H54 (cell line): ENCODE data around the gene FA2H.
"Not testable (repeated sequence)": the region's sequence is repeated elsewhere in the genome, so short reads cannot be mapped to it uniquely, and the experiment has no call there.

Experiments
- DNase-seq: peaks from one replicate; pipeline ENCODE4 v3.0.0; 2011; ENCODE audit warnings: low spot score, mixed read lengths; ENCODE audit not compliant: insufficient read length
- FAIRE-seq: peaks from 3 replicates; lab custom pipeline; 2011; peaks lifted over from hg19 to GRCh38; lab: Jason Lieb, UNC
- POLR2A ChIP-seq: IDR thresholded peaks from 2 replicates; pipeline ENCODE4 v1.6.1; 2011; ENCODE audit warnings: low read depth, mild to moderate bottlenecking, low read length

Gene FA2H, protein sequence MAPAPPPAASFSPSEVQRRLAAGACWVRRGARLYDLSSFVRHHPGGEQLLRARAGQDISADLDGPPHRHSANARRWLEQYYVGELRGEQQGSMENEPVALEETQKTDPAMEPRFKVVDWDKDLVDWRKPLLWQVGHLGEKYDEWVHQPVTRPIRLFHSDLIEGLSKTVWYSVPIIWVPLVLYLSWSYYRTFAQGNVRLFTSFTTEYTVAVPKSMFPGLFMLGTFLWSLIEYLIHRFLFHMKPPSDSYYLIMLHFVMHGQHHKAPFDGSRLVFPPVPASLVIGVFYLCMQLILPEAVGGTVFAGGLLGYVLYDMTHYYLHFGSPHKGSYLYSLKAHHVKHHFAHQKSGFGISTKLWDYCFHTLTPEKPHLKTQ

DNA sequence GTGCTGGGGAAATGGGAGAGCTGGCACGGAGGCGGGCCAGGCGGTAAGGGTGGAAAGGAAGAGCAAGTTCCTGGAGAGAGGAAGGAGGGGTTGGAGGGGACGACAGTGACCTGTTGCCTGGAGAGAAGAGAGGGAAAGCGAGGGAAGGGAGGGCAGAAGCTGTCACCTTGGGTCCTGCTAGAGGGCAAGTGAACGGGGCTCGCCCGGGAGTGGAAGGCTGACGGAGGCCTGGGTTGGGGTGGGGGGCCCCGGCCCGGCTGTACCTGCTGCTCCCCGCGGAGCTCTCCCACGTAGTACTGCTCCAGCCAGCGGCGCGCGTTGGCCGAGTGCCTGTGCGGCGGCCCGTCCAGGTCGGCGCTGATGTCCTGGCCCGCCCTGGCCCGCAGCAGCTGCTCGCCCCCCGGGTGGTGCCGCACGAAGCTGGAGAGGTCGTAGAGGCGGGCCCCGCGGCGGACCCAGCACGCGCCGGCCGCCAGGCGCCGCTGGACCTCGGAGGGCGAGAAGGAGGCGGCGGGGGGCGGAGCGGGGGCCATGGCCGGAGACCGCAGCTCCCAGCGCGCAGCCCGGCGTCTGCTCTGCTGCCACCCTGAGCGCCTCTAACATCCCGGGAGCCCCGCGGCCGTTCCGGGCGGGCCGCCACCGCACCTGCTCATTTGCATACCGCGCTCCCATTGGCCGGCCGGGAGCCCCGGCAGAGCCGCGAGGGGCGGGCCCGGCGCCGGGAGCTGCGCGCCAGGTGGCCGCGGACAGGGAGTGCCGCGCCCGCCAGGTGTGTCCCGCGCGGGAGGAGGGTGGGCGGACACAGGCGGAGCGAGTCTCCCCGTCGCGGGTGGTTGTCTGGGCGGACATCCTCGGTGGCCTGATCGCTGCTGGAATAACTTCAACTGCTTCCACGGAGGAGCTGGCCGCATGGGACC is at the start of gene FA2H:
FA2H (minus strand) TSS at position 598 of the 917 bp plus-strand sequence; CDS start at position 533, 65 bp downstream.
- no peak for TF ChIP-seq POLR2A
- DNase-seq (peak; percentile 36), FAIRE-seq (no peak)

DNA sequence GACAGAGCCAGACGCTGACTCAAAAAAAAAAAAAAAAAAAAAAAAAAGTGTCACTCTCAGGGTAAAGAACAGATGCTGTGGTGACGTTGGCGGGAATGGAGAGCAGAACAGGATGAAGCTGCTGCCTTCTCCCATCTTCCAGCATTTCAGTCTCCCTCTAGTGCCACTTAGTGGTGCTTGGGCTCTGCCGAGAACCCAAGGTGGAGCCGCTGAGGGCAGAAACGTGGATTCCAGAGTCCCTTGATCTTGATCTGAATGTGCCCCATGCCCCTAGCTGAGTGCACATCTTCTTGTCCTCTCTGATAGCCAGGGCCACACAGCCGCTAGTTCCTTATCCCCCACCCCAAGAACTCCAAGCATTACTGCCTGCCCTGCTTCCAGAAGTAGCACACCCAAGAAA is 43.2 kb upstream of the FA2H start:
- no peak for DNase-seq
- FAIRE-seq, result no peak
- no peak for TF ChIP-seq POLR2A

DNA sequence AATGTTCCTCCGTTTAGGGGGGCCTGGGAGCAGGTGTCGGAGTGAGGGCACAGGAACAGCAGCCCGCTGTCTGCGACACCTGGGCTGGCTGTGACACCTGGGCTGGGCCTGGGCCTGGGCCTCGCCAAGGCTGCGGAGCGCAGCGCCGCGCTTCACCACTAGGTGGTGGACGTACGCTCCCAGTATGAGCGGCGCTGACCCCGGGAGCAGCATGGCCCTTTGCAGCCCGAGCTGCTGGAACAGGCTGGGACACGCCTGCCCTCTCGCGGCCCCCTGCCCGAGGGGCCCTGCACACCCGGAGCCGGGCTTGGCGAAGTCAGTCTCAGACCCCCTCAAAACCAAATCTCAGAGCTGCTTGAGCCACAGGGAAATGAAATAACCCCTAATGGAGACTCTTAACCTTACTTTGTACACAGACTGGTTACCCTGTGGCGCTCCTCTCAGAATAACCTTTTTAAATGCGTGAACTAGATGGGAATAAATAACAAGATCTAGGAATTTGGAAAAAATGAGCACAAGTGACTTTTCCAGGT is 38.6 kb upstream of the FA2H start:
- FAIRE-seq, result no peak
- DNase-seq, result peak; percentile 83
- no peak for TF ChIP-seq POLR2A

DNA sequence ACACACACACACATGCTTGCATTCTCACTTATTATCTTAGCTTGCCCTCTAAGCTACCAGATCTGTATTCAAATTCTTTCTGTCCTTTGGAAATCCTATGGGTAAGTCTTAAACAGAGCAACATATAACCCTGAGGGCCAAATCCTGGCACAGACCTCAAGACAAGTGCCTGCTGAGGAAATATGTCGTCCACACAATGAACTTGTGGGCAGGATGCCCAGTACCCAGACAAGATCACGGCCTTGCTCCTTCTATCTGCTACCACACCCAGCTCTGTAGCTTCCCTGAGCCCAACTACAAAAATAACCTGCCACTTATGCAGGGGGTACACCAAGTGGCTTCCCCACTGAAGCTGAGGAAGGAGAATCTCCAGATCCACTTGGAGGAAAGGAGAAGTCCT is 37.3 kb upstream of the FA2H start:
- FAIRE-seq, result no peak
- no peak for TF ChIP-seq POLR2A
- no peak for DNase-seq

DNA sequence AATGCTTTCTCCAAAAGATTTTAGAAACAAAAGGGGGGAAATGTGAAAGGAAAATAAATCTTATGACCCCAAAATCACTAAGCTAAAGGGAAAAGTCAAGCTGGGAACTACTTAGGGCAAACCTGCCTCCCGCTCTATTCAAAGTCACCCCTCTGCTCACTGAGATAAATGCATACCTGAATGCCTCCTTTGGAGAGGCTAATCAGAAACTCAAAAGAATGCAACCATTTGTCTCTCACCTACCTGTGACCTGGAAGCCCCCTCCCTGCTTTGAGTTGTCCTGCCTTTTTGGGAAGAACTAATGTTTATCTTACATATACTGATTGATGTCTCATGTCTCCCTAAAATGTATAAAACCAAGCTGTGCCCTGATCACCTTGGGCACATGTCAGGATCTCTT is 36.6 kb upstream of the FA2H start:
- DNase-seq, FAIRE-seq: not testable (repeated sequence)

DNA sequence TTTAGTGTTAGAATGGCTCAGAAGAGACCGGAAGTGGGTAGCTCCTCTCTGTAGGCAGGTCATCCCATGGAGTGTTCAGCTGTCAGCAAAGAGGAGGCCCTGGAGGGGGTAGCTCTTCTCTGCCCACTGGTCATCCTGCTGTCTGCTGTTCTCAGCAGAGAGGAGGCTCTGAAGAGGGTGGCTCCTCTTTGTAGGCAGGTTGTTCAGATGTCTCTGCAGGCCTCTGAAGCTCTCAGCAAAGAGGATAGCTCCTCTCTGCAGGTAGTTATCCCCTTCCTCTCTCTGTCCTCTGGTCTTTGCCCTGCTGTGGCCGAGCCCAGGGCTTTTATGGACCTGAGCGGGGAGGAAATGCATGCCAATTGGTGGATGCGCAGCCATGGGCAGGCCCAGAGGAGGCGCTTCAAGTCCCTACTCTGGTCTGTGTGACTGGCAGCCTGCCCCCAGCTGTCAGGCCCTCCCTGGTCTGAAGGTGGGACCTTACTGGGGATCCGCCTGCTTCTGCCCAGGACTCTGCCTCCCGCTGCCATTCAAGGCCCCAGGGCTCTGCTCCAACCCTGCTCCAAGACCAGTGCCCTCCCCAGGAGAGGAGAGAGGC is 32.5 kb upstream of the FA2H start:
- DNase-seq (no peak), FAIRE-seq (no peak)
- TF ChIP-seq POLR2A, result no peak

- FAIRE-seq (no peak), DNase-seq (no peak)
- no peak for TF ChIP-seq POLR2A
These were observed 25.7 kb upstream of the FA2H start for GRCh38 chr16:74800216-74800871.

- TF ChIP-seq POLR2A, result no peak
- DNase-seq (no peak), FAIRE-seq (no peak)
These were observed 22.8 kb upstream of the FA2H start for GRCh38 chr16:74797414-74797813.

DNA sequence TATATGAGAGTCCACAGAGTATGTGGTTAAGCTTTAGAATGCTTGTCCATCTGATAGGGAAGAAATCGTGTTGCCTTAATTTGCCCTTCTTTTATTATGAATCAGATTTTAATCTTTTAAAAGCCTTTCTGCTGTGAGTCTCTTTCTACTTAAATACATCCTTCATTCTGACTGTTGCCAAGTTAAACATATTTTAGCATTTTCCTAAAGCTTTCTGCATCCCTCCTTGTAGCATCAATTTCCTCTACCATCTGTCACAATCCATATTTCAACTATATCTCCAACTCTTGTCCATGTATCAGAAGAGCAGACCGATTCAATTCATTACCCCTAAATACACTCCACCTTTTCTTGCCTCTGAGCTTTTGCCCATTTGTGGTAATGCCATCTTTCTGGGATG is 20.5 kb upstream of the FA2H start:
- no peak for TF ChIP-seq POLR2A
- DNase-seq, result no peak
- FAIRE-seq, result no peak

DNA sequence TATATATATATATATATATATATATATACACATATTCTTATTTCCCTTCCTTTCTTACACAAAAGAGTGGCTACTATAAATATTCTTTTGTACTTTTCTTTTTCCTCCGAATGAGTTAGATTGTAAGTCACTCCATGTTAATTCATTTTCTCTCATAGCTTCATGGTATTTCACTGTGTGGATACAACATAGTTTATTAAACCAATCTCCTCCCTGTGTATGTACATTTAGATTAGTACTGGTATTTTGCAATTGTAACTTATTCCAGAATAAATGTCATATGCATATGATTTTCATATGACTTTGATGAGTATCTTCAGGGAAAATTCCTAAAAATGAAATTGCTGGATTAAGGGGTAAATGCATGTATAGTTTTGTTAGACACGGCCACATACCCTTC is 20.0 kb upstream of the FA2H start:
- DNase-seq, result no peak
- TF ChIP-seq POLR2A, result no peak
- FAIRE-seq, result no peak

- no peak for FAIRE-seq
- DNase-seq, result no peak
- TF ChIP-seq POLR2A, result no peak
These were observed 19.0 kb upstream of the FA2H start for GRCh38 chr16:74793571-74793970.

GRCh38 chr16:74792225-74792624 is 17.6 kb upstream of the FA2H start:
- DNase-seq, result no peak
- TF ChIP-seq POLR2A, result no peak
- no peak for FAIRE-seq

DNA sequence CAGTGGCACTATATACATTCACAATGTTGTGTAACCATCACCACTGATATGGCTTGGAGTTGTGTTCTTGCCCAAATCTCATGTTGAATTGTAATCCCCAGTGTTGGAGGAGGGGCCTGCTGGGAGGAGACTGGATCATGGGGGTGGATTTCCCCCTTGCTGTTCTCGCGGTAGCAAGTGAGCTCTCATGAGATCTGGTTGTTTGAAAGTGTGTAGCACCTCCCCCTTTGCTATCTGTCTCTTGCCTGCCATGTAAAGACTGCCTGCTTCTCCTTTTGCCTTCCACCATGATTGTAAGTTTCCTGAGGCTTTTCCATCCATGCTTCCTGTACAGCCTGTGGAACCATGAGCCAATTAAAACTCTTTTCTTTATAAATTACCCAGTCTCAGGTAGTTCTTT is 17.1 kb upstream of the FA2H start:
- FAIRE-seq, DNase-seq: not testable (repeated sequence)
